ENCODE measurements around the gene CPED1. TPM values are rescaled to one million over a fixed set of nuclear protein-coding genes. Genes with fewer than 3 reads are reported as not detected.

The CPED1 gene
- total RNA-seq, 1 experiment from 2014 or later: 0.13 TPM

- Histone ChIP-seq H3T11ph (ENCODE audit: low read length) (no peak overlapping the region), H3K4me2 (ENCODE audit: insufficient read depth, insufficient read length, low read length) (no peak overlapping the region), H2BK15ac (ENCODE audit: low read depth, low read length) (no peak overlapping the region), H3K79me2 (ENCODE audit: insufficient read depth, low read length) (no peaks in the 10 kb centered on the region), H3K9me3 (ENCODE audit: control insufficient read depth, low read depth, low read length) (no peaks in the 10 kb centered on the region), H3K27me3 (ENCODE audit: insufficient read depth, low read length) (no peaks in the 10 kb centered on the region), H3K23ac (ENCODE audit: insufficient read length, low read depth, low read length) (no peak overlapping the region), H3K14ac (ENCODE audit: insufficient read depth, low read length) (no peak overlapping the region), H4K20me1 (ENCODE audit: control insufficient read depth, insufficient read depth, insufficient read length) (no peaks in the 10 kb centered on the region), H4K5ac (ENCODE audit: insufficient read length, low read depth, low read length) (no peak overlapping the region), H3K27ac (ENCODE audit: insufficient read length, low read depth, low read length) (no peak overlapping the region), H2BK5ac (ENCODE audit: insufficient read length, low read length) (no peak overlapping the region), H3K79me1 (ENCODE audit: insufficient read depth, low read depth, low read length, poor library complexity, severe bottlenecking) (no peaks in the 10 kb centered on the region), H2BK120ac (ENCODE audit: low read depth, low read length, poor library complexity, severe bottlenecking) (no peak overlapping the region), H2AFZ (ENCODE audit: low read length) (no peak overlapping the region), H3K56ac (ENCODE audit: insufficient read length, low read depth, low read length) (no peak overlapping the region), H4K91ac (ENCODE audit: insufficient read length, low read depth, low read length) (no peak overlapping the region), H3K9ac (ENCODE audit: extremely low read depth, insufficient read length, low read length) (no peak overlapping the region), H2AK5ac (ENCODE audit: insufficient read length, low read length) (no peak overlapping the region), H3K4ac (ENCODE audit: low read depth, low read length) (no peak overlapping the region), H2BK12ac (ENCODE audit: insufficient read length, low read depth, low read length) (no peak overlapping the region), H3K4me1 (ENCODE audit: insufficient read depth, low read length) (0 out of 2 replicates have a peak, but pooled peaks cover 2% of the 10 kb centered on the region), H2BK20ac (ENCODE audit: low read depth, low read length, poor library complexity, severe bottlenecking) (no peak overlapping the region), H4K8ac (replicated peaks; ENCODE audit: insufficient read length, low read depth, low read length) (no peak overlapping the region), H3K18ac (ENCODE audit: insufficient read length, low read depth, low read length) (no peak overlapping the region), H3K23me2 (ENCODE audit: insufficient read length, low read depth, low read length, poor library complexity, severe bottlenecking) (no peaks in the 10 kb centered on the region)
- Mint-ChIP-seq H3K36me3 (ENCODE audit: insufficient read depth in 1 of 3, low read depth in 3 of 3) (peaks cover 10 to 11% (median 10%) of the 10 kb centered on the region in 3 experiments), H3K27ac (no peak overlapping the region), H3K27me3 (ENCODE audit: low read depth) (no peaks in the 10 kb centered on the region), H3K4me3 (no peak overlapping the region), H3K4me1 (peaks cover 11 to 13% of the 10 kb centered on the region in 2 experiments), H3K9me3 (peaks cover 10 to 14% of the 10 kb centered on the region in 2 experiments)
- TF ChIP-seq, protein P1, sequence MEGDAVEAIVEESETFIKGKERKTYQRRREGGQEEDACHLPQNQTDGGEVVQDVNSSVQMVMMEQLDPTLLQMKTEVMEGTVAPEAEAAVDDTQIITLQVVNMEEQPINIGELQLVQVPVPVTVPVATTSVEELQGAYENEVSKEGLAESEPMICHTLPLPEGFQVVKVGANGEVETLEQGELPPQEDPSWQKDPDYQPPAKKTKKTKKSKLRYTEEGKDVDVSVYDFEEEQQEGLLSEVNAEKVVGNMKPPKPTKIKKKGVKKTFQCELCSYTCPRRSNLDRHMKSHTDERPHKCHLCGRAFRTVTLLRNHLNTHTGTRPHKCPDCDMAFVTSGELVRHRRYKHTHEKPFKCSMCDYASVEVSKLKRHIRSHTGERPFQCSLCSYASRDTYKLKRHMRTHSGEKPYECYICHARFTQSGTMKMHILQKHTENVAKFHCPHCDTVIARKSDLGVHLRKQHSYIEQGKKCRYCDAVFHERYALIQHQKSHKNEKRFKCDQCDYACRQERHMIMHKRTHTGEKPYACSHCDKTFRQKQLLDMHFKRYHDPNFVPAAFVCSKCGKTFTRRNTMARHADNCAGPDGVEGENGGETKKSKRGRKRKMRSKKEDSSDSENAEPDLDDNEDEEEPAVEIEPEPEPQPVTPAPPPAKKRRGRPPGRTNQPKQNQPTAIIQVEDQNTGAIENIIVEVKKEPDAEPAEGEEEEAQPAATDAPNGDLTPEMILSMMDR (conservative IDR thresholded peaks at IDR 0.05): no peak
- no CpG with 5 or more reads among the region's 4 CpGs for WGBS (ENCODE audit: extremely low coverage, insufficient read length, low lambda C conversion rate)
- no peak for DNase-seq
Observed at GRCh38 chr7:121279822-121280221, 291.3 kb downstream of the CPED1 start.

Measured in H9 (cell line).